Measurements from ENCODE around the gene NHS. TPM values are rescaled to one million over a fixed set of nuclear protein-coding genes. Genes with fewer than 3 reads are reported as not detected.
A peak's percentile ranks its signal among the peaks of the same experiment; 100 is the strongest.

Gene NHS
- total RNA-seq, result 20.2 TPM

DNA sequence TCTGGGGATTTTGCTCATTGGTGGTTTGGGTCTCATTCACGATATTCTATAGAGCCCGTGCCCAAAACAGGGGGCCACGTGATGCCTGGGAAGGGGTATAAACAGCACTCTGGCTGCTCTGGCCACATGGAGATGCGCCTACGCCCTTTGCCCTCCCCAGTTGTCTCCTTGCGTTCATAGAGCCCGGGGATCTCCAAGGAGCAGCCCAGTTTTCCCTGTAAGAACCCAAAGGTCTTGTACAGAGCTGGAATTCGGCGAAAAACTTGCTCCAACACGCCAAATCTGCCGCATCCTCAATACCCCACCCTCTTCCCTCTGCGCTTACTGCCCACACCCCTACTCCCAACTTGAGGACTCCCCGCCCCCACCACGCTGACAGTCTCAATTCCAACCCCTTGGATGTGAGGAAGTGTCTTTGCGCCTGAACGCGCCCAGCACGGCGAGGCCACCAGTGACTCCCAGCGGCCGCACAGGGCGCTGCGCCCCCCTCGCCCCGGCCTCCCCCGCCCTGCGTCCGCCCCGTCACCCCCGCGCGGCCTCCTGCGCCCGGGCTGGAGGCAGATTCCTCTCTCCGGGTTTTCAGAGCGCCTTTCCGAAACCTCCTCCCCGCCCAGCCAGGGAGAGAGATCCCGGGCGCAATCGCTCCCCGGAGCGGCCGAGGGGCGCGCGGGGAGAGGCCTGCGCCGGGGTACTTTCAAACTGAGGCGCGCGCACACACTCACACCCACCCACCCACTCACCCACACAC, at the start of gene NHS:
TSS of gene NHS (plus strand) at position 582 of the 748 bp plus-strand sequence. CDS start 558 bp downstream, outside the sequence.
- intact Hi-C loops (cut with DNase I), result no loop called here
- ATAC-seq (peak; percentile 87), DNase-seq (ENCODE audit: low spot score) (peak; percentile 82)

DNA sequence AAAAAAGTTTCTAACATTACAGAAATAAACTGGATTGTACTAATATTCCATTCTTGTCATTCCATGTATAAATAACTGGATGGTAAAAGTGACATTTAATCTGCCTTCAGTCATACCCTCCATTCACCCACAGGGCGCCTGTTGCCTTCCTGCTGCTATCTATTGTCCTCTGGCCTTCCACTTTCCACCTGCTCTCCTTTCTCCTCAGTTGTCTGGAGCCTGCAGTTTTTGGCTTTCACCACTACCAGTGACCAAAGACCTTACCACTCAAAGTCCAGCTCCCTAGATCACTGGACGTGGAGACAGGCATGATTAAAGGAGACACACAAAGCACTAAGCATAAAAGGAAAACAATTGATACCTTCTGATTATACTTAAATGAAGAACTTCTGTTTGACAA, 46.2 kb upstream of the NHS start:
- intact Hi-C loops (cut with DNase I), result no loop called here
- no peak for ATAC-seq
- no peak for DNase-seq (ENCODE audit: low spot score)

DNA sequence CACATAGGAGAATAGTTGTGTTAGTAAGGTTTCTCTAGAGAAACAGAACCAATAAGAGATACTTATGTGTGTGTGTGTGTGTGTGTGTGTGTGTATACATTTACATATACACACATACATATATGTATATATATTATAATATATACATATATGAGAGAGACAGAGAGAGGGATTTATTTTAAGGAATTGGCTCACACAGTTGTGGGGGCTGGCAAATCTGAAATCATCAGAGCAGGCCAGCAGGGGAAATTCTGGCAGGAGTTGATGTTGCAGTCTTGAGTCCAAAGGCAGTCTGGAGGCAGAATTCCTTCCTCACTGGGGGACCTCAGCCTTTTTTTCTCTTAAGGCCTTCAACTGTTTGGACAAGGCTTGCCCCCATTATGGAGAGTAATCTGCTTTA, 38.6 kb upstream of the NHS start:
- no peak for ATAC-seq
- intact Hi-C loops (cut with DNase I), result no loop called here
- no peak for DNase-seq (ENCODE audit: low spot score)

DNA sequence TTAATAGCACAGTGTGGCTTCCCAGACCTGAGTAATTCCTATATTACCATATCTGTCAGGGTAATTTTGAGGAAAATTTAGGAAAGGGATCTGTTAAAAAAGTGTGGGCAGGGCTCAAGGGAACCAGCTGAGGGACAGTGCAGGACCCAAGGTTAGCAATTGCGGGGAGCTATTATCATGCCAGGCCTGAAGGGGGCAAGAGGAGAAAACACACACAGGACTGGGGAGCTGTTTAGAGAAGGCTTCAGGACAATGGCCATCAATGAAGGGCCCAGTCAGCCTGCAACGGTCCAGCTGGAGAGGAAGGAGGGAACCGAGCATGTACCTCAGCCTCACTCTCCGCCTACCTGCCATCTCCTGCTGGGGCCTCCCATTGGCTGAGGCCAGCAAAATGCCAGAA, 19.0 kb upstream of the NHS start:
- ATAC-seq (no peak), DNase-seq (ENCODE audit: low spot score) (no peak)
- intact Hi-C loops (cut with DNase I), result no loop called here

DNA sequence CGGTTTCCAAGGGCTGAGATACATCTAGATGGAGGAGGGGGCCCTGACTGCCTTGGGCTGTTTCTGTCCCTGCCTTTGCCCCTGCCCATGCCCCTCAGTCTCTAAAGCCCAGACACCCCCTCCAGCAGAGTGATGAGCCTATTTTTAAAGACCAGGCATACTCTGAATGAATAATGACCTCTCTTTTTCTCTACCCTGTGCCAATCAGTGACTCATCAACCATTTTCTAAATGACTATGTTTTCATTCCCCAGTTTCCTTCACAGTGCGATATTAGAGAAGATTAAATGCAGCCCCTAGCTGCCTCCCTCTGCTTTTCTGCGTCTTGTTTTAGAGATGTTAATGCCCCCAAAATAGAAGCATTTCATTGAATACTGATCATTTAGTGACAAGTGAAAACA, 15.5 kb upstream of the NHS start:
- intact Hi-C loops (cut with DNase I), result no loop called here
- no peak for DNase-seq (ENCODE audit: low spot score)
- no peak for ATAC-seq

DNA sequence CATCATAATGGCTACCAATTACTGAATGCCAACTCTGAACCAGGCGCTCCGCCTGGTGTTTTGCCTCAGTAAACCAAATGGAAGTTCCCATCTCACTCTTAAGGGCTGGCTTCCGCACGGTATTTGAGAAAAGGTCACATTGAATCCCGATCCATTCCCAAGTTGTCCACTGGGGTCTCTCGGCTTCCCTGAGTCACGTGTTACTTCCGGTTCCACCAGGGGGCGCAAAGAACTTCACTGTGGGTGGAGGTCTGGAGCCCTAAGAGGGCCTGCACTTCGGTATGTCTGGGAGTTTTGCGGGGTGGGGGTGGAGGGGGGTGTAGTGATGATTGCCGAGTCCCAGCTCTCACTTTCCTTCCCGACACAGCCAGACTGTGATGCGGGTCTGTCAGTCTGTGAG, 13.4 kb upstream of the NHS start:
- intact Hi-C loops (cut with DNase I), result no loop called here
- DNase-seq (ENCODE audit: low spot score), result no peak
- no peak for ATAC-seq

DNA sequence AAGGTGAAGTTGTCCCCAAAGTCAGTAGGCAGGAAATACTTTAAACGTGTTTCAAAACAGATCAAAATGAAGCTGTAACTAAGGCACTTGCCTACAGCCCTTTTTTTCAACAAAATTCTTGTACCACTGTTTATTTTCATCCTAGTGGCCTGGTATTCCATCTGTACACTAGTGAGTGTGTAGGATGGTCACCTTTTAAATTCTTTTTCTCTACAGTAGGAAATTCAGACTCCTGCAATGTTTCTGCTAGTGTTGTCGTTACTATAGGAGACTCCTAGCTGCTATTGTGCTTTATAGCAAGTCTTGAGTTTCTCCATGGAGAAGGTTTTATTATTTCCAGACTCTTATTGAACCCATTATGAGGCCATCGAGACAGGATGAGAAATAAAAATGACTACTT, 7.0 kb upstream of the NHS start:
- intact Hi-C loops (cut with DNase I), result no loop called here
- DNase-seq (ENCODE audit: low spot score) (no peak), ATAC-seq (no peak)

DNA sequence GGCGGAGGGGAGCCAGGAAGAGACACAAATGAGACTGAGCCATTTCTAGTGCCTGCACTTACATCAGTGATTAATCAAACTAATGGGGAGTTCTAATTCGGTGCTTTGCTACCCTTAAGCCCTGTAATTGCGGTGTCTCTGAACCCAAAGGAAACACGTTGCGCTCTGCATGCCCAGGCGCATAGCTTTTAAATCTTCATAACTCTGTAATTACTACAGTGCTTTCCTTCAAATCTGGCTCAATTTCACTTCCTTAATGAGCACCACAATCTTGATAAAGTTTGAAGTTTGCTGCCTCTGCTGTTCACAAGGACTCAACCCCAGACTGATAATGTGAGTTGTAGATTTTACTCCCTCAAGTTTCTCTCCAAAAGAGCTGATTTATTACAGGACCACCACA, 5.7 kb upstream of the NHS start:
- ATAC-seq, result no peak
- intact Hi-C loops (cut with DNase I), result no loop called here

DNA sequence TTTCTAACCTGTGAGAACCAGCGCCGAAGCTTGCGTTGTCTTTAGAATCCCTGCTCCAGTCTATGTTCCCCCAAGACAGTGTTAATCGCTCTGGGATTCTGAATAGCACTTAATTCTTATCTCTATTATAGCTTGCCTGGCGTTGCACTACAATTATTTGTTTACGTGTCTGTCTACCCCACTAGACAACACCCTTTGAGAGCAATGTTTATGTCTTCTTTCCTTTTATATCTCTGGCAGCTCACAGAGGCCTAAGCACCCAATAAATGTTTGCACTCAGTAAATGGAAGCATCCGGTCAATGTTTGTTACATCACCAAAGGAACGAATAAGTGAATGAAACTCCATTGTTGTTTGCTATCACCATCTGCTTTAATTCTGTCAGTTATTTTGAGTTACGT, 4.8 kb upstream of the NHS start:
- DNase-seq (ENCODE audit: low spot score), result no peak
- no peak for ATAC-seq
- intact Hi-C loops (cut with DNase I), result no loop called here

More for the DNA sequence above, 5.7 kb upstream of the NHS start:
- DNase-seq (ENCODE audit: low spot score), result no peak

DNA sequence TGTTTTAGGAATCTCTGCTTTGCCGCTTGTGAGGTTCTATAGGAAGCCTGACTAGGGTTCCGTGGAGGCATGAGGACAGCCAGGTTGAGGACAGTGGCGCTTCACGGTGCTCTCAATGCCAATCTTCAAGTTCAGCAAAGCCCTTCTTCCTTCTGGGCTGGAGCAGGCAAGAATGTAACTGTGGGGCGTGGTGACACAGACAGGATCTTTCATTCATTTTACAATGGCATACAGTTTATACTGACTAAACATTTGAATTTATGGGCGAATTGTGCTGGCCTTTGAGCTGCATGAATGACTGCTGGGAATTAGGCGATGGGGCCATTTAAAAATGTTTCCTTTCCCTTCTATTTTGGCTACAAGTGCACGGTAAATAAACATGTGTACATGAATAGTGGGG, 2.9 kb upstream of the NHS start:
- ATAC-seq (no peak), DNase-seq (ENCODE audit: low spot score) (no peak)
- intact Hi-C loops (cut with DNase I), result no loop called here

DNA sequence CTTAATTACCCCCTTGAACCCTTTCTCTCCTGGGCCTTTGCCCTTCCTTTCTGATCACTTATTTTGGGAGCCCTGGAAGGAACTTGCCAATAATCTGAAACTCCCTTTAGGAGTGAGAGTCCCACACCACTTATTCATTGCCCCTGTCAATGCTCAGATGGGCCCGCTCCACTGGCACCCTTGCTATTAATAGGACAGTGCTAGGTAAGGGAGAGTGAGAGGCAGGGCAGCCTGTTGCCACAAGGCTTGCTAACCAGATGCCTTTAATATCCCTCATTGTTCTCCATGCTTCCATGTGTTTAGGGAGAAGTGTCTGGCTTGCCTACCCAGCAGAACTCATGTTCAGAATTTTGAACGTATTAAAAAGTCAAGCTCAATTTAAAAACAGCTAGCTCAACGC, 1.7 kb upstream of the NHS start:
- DNase-seq (ENCODE audit: low spot score) (no peak), ATAC-seq (no peak)
- intact Hi-C loops (cut with DNase I), result no loop called here

DNA sequence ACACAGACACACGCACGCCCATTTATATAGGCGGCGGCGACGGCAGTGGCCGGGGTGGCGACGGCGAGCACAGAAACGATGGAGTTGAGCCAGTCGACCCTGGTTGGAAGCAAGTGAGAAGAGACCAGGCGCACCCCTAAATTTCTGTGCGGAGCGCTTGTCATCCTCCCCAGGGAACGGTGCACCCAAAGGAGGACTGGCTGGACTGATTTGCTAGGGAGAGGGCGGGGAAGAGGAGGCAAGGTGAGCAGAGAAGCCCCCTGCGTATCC, 302 bp downstream of the NHS start:
- ATAC-seq, result no peak

DNA sequence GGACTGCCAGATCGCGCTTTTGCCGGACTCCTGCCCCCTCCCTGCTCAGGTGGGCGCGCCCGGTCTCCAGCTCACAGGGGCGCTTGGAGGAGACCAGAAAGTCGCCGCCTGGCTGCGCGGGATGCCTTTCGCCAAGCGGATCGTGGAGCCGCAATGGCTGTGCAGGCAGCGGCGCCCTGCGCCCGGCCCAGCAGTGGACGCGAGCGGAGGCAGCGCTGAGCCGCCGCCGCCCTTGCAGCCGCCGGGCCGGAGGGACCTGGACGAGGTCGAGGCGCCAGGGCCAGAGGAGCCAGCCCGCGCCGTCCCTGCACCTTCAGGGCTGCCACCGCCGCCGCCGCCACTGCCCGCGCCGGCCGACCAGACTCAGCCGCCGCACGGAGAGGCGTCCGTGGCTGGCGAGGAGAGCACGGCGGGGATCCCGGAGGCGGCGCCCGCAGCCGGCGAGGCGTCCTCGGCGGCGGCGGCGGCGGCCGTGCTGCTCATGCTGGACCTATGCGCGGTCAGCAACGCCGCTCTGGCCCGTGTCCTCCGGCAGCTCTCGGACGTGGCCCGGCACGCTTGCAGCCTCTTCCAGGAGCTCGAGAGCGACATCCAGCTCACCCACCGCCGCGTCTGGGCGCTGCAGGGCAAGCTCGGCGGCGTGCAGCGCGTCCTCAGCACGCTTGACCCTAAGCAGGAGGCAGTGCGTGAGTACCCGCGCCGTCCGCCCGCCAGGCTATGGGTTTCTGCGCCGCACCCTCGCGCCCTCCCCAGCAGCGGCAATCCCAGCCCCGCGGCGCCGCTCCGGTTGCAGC, 834 bp downstream of the NHS start:
- intact Hi-C loops (cut with DNase I), result no loop called here
- ATAC-seq (peak; percentile 5), DNase-seq (ENCODE audit: low spot score) (no peak)

More for the DNA sequence above, 302 bp downstream of the NHS start:
- intact Hi-C loops (cut with DNase I), result no loop called here
- DNase-seq (ENCODE audit: low spot score), result no peak

DNA sequence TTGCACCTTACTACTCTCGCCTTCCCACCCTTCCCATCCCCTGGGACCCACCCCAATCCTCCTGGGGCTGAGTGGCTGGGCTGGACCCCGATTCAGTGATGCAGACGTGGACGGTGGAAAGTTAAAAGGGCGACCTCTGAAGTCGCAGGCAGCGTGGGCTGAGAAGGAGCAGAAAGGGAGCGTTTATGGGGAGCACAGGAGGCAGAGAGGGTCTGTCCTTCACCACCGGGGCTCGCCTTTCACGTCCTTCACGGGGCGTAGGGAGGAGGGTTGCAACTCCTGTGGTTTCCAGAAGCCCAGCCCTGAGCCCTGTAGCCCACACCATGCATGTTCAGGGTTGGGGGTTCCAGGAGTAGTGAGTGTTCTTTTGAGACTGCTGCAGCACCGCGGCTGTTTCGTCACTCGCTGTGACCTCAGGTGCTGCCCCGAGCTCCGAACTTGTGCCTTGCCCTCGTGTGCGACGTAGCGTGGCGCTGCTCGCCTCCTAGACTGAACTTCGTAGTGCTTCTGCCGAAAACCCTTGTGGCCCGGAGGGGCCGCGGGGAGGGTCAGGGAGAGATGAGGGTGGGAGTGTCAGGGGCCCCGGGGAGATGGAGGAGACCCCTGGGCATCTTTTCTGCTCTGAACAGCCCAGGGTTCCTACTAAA, 1.6 kb downstream of the NHS start:
- DNase-seq (ENCODE audit: low spot score), result no peak
- ATAC-seq, result peak; percentile 51
- intact Hi-C loops (cut with DNase I), result no loop called here

DNA sequence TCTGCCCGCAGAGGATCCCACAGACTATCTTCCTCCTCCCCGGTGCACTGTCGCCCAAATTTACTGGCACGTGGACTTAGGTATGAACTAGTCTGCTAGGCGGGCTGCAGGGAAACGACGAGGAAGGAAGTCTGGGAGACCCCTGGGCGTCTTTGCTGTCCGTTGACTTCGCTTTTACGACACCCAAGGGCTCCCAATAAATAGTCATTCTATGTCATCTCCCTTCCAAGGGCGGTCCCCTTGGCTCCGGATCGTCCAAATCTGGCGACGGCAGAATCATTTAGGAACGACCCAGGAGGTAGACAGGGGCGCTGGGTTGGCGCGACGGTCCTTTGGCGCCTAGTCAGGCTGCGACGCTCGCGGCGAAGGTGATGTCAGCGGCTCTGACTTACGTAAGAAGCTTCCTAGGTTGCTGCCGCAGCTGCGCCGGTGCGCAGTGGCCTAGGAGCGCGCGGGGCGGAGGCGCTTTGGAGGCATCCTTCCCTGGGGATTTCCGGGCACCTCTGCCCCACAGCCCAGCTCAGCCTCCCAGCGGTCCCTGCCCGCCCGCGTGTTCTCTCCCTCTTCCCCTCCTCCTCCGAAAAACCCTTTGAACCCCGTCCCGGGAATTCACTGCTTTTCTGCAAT, 2.2 kb downstream of the NHS start:
- intact Hi-C loops (cut with DNase I), result no loop called here
- peak; percentile 74 for ATAC-seq
- DNase-seq (ENCODE audit: low spot score), result peak; percentile 63

DNA sequence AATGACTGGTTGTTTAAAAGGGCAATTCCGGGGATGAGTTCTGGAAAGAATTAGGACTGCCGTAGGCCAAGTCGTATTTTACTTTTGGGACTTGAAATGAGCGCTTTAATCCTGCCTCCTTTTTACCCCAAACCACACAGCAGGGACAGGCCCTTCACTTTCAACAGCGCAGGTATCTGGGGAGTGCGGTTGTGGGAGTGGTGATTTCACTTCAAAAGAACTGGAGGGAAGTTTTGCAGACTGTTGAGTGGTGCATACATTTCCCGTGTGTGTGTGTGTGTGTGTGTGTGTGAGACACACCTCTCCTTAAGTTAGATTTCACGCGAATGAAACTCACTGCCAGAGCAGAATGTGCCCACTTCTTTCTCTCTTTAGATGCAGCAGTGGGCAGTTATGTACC, 2.8 kb downstream of the NHS start:
- intact Hi-C loops (cut with DNase I), result no loop called here
- no peak for ATAC-seq
- DNase-seq (ENCODE audit: low spot score), result no peak

DNA sequence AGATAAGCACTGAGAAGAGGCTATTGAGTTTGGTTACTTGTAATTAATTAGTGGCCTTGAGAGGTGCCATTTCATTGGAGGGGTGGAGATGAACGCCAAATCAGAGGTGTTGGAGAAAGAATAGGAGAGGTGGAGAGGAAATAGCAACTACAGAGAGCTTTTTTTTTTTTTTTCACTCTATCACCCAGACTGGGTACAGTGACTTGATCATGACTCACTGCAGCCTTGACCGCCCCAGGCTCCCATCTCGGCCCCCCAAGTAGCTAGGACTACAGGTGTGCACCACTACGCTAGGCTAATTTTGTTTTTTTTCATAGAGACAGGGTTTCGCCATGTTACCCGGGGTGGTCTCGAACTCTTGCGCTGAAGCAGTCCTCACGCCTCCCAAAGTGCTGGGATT, 5.2 kb downstream of the NHS start:
- intact Hi-C loops (cut with DNase I), result no loop called here
- no peak for DNase-seq (ENCODE audit: low spot score)
- ATAC-seq, result no peak

DNA sequence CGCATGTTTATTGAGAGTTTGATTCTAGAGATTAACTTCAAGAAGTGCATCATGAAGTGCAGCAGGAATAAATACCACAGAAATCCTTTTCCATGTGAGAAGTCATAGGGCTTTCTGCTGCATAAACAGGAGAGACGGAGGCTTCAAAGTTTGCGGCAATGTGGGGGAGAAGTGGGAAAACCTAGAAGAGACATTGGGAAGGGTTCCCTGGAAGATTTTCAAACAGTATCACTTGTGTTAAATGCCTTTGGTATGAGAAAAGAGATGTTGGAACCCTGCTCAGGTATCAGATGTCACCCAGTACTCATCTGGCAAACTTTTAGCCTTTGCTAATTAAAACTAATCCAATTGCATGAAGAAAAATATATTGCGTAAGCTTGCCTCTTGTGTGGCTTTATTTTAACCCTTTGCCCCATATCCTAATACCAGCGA, 15.4 kb downstream of the NHS start:
- DNase-seq (ENCODE audit: low spot score) (no peak), ATAC-seq (peak; percentile 45)
- intact Hi-C loops (cut with DNase I), result no loop called here

DNA sequence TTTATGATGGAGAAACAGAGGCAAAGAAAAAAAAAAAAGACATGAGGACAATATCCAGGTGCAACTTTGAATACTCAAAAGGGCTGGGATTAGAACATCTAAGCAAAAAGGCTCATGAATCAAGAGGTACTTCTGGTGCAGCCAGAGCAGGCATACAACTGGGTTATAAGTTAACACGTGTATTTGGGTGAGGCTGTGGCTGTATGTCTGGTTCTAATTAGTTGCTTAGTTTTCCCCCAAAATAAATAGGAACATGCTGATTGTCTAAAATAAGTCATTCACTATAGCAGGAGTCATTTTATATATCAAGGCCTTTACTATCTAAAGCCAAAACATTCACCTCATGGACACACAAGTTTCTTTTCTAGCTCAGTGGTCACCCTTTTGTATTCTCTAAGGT, 20.2 kb downstream of the NHS start:
- ATAC-seq (no peak), DNase-seq (ENCODE audit: low spot score) (no peak)
- intact Hi-C loops (cut with DNase I), result no loop called here

DNA sequence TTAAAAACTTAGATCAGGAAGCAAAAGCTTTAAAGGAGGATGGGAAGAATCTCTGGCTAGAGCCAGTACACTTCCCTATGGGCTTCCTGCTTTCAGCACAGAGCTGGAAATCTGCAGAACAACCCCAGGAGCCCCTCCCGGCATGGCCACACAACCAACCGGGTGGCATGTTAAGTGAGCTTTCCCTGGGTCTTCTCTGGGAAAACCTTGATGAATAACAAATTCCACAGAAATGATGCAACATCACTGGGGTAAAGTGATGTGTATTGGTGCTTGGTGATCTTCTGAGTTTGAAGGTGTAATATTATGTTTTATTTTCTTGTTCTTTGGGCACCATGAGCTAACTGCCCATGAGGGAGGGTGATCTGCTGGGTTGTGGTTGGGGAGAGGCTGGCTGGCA, 22.1 kb downstream of the NHS start:
- no peak for DNase-seq (ENCODE audit: low spot score)
- intact Hi-C loops (cut with DNase I), result no loop called here
- no peak for ATAC-seq

Measured in sciatic nerve (tissue), 2 donors.